Measurements from ENCODE around the gene SPATA25.
"Not testable (repeated sequence)": the region's sequence is repeated elsewhere in the genome, so short reads cannot be mapped to it uniquely, and the experiment has no call there.

SPATA25 gene

DNA sequence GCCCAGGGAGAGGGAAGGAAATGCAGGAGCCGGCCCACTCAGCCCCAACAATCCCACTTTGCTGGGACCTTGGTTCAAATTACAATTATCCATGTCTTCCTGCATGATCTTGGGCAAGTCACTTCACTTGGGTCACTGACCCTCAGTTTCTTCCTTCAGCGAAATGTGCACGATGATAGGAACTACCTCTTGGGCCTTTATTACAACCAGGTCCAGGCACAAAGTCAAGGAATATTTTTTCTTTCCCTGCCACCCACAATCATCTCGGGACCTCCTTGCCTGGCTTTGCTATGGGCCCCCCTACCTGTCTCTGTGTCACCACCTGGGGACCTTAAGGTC lies 24.9 kb upstream of the SPATA25 start:
- DNase-seq = no peak

DNA sequence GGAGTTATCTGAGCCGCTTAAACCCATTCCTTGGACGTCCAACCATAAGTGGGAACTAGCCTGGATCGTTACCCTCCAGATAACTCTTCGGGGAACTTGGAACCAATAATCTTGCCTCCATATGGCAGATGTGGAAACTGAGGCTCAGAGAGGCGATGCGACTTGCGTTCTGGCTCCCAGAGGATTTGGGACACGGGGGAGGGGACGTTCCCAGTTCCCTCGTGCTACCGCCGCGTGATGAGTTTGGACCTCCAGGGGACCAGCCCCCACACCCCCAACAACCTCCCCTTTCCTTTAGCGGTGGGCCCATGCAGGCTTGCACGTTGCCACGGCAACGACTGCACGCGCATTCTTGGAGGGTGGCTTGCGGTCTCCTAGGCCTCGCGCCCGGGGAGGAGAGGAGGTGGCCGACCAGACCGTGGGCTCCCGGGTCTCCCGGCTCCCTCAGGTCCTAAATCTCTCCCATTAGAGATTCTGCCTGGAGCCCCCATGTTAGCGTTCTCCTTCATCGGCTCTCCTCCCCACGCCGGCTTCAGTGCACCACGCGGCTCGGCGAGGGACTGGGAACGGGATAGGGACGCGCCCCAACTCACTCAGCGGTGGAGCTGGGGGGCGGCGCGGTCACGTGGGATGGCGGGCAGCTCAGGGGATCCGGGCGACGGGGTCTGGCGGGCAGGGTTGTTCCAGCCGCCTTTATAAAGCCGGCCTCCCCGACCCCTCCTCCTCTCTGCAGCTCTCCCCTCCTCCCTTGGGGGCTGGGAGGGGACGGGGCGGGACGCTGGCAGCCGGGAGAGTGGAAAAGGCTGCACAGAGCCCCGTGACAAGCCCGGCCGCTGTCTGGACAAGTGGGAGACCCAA lies 24.3 kb upstream of the SPATA25 start, which contains the start of gene PLTP:
Gene PLTP, minus strand, starts transcription at position 670 of the 858 bp plus-strand sequence. CDS start 703 bp downstream, outside the sequence.
- no peak for DNase-seq

DNA sequence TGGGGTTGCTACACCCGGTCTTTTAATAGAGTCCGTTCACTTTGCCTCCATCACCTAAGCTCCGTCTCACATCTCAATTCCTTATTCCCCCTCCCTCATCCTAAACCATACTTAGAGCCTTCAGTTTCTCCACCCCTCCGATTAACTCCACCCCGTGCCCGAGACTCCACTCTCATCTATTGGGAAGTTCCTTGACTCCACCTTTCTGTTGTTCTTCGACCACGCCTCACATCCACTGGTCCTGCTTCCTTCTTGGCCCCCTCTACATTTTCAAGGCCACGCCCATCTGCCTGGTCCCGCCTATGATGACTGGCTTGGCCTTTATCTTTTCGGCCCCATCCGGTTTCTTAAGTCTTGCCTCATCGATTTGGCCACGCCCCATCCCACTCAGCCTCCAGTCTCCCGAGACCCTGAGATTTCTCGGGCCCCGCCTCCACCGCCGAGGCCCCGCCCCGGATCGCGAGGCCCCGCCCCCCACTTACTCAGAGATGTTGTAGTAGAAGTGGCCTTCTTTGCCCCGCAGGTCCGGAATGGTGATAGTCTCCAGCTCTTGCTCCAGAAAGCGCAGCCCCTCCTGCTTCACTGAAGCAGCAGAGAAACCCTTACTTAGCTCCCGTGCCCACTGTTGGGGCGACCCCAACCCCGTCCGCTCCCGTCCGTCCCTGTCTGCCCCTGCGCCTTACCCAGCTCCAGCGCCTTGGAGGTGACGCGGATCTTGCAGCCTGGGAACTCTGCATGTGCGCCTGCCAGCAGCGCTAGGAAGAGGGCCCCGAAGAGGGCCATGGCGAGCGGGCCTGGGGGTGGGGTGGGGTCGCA lies 23.5 kb upstream of the SPATA25 start:
- peak; percentile 89 to 90 for DNase-seq

DNA sequence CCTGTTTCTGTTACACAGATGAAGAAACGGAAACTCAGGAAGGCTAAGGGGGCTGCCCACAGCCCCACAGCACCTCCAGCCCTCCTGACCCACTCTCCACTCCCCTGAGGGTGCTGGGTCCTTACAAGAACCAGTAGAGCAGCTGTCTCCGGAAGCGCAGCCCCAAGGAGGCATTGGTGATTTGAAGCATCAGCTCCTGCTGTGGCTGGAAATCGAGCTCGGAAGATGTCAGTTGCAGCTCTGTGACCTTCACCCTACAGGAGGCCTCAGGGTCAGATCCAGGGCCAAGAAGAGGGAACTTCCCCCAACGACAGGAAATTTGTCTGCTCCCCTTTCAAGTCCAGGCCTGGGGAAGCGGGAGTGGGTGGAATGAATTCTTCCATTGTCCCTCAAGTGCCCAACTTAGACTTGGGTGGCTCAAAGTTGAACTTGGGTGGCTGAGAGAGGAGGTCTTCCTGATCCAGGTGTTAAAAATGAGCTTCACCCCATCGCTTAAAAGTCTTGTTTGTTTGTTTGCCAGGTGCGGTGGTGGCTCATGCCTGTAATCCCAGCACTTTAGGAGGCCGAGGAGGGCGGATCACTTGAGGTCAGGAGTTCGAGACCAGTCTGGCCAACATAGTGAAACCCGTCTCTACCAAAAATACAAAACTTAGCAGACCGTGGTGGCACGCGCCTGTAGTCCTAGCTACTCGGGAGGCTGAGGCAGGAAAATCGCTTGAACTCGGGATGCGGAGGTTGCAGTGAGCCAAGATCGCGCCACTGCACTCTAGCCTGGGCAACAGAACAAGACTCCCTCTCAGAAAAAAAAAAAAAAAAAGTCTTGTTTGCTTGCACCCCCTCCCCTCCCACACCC lies 22.6 kb upstream of the SPATA25 start:
- DNase-seq = no peak

DNA sequence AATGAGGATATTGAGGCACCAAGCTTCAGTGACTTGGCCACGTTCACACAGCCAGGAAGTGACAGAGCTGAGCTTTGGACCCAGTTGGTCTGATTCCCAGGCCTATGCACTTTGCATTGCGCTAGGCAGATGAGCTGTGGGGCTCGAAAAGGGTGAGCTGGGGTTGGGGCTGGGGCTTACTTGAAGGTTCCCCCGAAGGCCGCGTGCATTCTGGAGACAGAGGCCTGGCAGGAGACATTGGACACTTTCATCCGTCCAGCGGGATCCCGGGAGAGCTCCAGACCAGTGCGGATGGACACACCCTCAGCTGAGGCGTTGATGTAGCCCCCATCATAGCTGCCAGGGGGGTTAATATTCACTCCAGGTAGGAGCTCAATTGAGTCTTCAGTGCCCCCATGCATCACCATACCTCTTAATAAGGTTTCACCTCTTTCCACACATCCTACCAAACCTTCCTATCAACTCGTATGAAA lies 21.9 kb upstream of the SPATA25 start:
- no peak for DNase-seq

DNA sequence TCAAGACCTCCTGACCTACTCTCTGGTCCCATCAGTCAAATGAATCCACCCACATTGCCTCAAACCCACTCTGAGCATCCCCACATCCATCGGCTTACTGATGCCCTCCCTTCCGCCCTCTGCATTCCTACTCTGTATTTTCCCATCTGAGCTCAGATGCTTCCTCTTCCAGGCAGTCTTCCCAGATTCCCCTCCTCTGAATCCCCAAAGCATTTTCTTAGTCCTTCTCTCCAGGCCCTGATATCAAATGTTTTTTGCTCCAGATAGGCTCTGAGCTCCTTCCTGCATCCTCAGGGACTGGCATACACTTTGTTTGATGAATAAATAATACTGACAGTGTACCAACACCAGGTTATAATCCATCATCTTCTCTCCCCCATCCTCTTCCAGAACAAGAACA lies 20.7 kb upstream of the SPATA25 start:
- DNase-seq = no peak

DNA sequence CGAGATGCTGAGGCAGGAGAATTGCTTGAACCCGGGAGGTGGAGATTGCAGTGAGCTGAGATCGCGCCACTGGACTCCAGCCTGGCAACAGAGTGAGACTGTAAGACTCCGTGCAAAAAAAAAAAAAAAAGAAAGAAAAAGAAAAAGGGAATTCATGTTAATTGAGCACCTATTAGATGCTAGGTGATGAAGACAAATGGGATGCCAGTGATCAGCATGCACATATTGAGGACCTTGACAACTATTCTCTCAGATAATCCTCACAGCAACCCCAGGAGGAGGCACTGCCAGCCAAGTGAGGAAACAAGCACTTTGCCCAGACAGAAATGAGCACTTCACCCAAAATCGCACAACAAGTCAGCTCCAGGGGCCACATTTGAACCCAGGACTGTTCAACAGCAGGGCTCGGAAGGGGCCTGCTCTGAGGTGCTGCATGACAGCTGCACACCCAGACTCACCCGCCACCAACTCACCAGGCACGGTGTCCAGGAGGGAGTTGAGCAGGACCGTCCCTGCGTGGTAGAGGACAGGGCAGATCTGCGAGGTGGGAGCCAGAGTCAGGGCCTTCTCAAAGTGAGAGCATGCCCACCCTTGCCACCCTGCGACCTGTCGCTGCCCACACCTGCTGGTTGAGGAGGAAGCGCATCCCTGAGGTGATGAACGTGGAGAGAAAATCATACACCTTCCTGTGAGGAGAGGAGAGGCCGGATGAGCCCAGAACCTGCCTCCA lies 20.0 kb upstream of the SPATA25 start:
- DNase-seq = no peak

DNA sequence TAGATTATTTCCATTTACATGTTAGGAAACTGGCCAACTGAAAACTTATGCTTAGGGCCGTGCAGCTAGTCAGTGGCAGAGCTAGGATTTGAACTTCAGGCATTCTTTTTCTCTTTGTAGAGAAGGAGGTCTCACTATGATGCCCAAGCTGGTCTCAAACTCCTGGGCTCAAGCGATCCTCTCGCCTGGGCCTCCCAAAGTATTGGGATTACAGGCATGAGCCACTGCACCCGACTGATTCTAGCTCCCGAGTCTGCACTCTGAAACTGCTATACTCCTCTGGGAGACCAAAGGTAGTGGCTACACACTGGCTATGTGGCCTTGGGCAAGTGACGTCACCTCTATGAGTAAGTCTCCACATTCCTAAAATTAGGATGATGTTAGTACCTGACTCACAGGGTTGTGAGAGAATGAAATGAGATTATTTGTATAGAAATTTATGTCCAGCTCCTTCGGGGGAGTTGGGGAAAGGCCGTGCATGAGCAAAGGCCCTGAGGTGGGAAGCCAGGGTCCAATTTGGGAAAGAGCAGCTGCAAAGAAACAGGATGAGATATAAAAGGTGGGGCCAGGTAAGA lies 18.2 kb upstream of the SPATA25 start:
- no peak for DNase-seq

DNA sequence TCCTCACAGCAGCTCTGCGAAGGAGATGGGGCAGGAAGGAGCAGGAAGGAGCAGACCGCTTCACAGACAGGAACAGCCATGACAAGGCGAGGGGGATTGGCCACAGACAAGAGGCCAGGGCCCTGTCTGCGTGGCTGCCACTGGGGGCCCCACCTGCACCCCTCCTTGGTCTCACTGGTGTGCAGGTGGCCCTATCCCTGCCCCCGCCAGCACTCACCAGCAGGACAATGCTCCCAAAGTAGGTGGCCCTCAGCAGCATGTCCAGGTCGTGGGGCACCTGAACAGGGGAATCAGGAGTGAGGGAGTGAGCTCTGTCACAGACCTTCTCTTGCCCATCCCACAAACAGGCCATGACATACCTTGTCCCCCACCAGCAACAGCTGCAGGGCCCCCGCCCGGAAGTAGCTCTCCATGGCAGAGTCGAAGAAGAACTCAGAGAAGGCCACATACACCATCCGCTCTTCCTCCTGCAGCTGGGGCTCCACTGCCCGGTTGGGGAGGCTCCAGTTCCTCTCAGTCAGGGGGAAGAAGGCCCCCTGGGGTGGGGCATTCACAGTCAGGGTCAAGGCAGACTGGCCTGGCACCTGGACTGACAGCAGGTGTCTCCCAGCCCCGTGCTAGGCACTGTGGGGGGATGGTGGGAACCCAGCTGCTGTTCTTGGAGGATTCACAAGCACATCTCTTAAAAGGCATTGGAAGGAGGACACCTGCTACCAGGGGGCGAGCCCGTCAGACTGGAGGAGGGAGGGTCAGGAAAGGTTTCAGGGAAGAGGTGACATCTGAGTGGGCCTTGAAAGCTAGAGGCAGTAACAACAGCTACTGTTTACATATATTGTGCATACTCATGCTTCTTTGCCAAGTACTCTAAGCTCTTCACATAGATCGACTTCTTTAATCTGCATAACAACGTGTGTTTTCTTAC lies 17.4 kb upstream of the SPATA25 start:
- DNase-seq = no peak

DNA sequence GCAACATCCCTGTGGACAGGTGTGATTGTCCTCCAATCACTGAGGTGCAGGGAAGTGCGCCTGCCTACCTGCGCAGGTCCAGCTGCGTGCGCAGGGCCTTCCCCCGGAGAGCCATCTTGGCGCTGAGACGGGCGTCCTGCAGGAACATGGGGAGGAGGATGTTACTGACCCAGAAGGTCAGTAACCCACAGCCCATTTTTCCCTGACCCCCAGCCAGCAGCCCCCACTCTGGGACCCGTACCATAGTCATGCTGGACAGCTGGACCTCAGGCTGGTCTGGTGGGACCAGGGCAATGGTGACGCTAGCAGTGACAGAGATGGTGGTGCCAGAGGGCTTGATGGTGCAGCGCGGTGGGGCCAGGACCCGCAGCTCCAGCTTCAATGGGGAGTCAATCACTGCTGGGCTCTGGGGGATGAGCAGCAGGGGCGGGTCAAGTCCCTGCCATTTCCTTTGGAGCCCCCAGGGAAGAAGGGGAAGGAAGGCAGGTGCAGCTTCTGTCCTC lies 14.8 kb upstream of the SPATA25 start:
- DNase-seq = no peak

DNA sequence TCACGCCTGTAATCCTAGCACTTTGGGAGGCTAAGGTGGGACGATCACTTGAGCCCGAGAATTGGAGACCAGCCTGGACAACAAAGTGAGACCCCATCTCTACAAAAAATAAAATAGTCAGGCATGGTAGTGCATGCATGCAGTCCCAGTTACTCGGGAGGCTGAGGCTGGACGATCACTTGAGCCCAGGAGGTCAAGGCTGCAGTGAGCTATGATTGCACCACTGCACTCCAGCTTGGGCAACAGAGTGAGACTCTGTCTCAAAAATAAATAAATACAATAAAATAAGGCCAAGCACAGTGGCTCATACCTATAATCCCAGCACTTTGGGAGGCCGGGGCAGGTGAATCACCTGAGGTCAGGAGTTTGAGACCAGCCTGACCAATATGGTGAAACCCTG lies 13.9 kb upstream of the SPATA25 start:
- DNase-seq = not testable (repeated sequence)

DNA sequence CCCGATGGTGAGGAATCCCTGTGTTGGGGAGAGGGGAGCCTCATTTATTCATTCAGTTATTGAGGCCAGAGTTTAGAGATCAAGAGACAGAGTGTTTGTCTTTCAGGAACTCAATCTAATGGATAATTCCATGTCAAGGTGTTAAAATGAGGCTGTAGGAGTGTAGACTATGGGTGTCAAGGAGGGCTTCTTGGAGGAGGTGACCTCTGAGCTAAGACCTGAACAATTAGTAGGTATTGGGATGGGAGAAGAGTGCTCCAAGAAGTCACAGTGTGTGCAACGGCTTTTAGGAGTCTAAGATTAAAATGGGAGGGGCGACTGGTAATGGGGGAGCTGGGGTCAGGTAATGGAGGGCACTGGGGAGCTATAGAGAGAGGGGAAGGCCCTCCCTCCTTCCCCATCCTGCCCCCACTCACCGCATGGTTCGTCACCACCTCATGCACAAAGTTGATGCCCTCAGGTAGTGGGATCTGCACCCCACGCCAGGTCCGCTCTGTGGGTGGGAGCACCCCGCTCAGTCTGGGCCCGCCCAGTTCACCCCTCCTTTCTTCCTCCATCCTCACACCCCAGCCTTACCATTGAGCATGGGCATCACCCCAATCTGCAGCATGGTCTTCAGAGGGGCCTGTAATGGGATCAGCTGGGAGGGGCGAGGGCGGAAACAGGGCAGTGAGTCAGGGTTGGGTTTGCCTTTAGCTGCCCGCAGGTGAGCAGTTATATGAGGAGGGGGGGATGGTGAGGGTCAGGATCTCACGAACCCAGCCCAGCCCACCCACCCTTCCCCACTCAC lies 11.8 kb upstream of the SPATA25 start:
- DNase-seq = no peak

DNA sequence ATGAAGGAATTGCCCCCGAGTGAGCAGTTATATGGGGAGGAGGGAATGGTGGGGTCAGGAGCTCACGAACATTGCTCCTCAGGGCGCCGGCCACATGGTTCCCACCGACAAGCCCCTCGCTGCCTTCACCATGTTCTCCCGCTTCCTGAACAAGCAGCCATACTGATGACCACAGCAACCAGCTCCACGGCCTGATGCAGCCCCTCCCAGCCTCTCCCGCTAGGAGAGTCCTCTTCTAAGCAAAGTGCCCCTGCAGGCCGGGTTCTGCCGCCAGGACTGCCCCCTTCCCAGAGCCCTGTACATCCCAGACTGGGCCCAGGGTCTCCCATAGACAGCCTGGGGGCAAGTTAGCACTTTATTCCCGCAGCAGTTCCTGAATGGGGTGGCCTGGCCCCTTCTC lies 10.9 kb upstream of the SPATA25 start:
- DNase-seq = no peak

DNA sequence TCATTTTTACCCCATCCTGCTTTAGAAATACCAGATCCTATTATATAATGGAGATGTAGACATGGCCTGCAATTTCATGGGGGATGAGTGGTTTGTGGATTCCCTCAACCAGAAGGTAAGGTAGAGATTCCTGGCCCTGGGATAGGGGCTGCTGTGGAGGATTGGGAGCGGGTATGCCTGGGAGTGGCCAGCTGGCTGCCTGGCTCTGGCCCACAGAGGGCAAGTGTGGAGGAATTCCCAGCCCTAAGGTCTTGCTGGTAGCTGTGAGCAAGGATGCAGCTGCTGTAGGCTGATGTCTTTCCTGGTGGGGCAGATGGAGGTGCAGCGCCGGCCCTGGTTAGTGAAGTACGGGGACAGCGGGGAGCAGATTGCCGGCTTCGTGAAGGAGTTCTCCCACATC lies 10.3 kb upstream of the SPATA25 start:
- no peak for DNase-seq

DNA sequence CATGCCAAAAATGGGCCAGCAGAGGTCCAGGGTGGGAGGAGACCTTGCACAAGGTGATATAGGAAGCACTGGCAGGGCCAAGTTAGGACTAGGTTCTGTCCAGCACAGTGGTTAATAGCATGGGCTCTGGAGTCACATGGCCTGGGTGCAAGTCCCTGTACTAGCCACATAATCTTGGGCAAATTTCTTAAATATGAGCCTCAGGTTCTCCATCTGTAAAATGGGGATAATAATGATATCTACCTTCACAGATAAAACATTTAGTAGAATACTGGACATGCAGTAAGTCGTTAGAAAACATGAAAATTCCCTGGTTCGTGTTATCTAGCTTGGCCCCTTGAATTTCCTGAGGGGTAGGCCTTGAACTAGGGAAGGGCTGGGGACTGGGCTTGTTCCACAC lies 9.9 kb upstream of the SPATA25 start:
- DNase-seq = no peak

DNA sequence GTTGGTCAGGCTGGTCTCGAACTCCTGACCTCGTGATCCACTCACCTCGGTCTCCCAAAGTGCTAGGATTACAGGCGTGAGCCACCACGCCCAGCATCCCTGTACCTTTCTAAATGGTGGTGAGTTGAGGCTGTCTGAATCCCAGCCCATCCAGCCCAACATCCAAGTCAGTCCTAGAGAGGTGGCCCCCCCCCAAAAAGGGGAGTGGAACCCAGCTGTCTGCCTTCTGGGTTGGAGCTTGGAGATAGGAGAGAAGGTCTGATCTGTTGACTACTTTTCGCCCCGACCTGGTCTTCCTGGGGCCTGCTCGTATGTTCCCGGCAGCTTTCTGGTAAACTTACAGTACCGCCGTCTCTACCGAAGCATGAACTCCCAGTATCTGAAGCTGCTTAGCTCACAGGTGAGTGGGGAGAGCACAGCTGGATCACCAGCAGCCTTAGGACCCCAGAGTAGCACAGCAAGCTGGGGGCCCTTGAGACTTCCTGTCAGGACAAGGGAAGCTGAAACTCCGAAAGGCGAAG lies 9.3 kb upstream of the SPATA25 start:
- no peak for DNase-seq

DNA sequence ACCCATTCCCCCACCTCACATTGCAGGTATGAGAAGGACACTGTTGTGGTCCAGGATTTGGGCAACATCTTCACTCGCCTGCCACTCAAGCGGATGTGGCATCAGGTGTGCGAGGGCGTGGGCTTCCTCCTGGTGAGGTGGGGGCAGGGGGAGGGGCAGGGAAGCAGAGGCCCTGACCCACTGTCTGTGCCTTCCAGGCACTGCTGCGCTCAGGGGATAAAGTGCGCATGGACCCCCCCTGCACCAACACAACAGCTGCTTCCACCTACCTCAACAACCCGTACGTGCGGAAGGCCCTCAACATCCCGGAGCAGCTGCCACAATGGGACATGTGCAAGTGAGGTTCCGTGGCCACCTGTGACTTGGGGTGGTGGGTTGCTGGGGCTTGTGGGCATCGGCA lies 7.4 kb upstream of the SPATA25 start:
- no peak for DNase-seq

DNA sequence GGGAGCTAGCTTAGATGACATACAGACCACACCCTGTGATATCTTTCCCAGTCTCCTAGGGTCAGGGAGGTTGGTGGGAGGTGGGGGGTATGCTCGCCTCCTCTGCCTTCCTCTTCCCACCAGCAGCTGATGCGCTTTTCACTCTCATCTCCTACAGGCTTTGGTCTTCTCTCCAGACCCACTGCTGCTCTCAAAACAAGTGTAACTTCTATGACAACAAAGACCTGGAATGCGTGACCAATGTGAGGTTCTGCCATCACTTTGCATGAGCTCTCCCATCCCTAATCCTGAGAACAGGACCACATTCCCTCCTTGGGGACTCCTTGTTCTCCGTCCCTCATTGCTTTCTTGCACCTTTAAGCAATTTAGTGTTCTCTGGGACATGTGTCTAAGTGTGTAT lies 6.4 kb upstream of the SPATA25 start:
- DNase-seq = no peak

DNA sequence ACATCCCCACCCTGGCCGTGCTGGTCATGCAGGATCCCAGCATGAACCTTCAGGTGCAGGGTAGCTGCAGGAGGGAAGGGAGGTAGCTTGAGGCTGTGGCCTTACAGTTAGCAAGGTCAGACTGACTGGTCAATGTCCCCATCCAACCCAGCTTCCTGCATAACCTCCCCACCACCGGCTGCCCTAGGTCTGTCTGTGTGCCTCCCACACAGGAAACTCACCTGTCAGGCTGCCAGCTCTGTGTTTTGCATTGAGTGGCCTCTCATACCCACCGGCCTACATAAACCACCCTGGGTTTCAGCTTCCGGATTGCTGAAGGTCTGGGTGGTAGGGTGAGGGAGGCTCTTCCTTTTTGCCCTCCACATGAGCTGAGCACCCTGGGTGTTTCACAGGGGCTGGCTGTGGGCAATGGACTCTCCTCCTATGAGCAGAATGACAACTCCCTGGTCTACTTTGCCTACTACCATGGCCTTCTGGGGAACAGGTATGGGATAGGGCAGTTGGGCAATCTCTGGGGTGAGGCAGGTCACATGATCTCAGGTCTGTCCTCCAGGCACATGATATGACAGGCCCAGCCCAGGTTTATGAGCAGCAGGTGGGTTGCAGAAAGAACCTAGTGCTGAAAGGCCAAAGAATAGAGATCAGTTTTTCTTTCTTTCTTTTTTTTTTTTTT lies 5.5 kb upstream of the SPATA25 start:
- DNase-seq = no peak
